Mucosa of descending colon (tissue), 3 donors: ENCODE measurements around the gene RIMKLB. TPM values are rescaled to one million over a fixed set of nuclear protein-coding genes. Genes with fewer than 3 reads are reported as not detected.
A peak's percentile ranks its signal among the peaks of the same experiment; 100 is the strongest.

ENCODE experiments used
- ATAC-seq: fragments of 200-7000 bp; cut with Tn5 transposase; one replicate; pipeline ENCODE4 v1.9.1; 2020; ENCODE audit warnings: mild to moderate bottlenecking, moderate library complexity
- DNase-seq, 3 donors: peaks; one replicate each; pipeline ENCODE4 v3.0.0-alpha.2; 2020
- H3K36me3 ChIP-seq: fragments of 200-600 bp; one replicate; pipeline ENCODE4 v1.8.0; 2021; ENCODE audit warnings: low read depth, mild to moderate bottlenecking
- H3K4me1 ChIP-seq: fragments of 200-600 bp; one replicate; pipeline ENCODE4 v1.8.0; 2021; ENCODE audit warnings: low read depth, mild to moderate bottlenecking
- H3K4me3 ChIP-seq: fragments of 200-600 bp; one replicate; pipeline ENCODE4 v1.8.0; 2021; ENCODE audit warnings: mild to moderate bottlenecking
- H3K9me3 ChIP-seq: fragments of 200-600 bp; one replicate; pipeline ENCODE4 v1.8.0; 2021; ENCODE audit warnings: mild to moderate bottlenecking
- intact Hi-C, 2 donors: fragments of 100-400 bp; cut with DNase I in 1 of 2; cut with micrococcal nuclease in 1 of 2; formaldehyde crosslinking; loops; one replicate each; pipeline versions ENCODE4 v1.11.0 to v1.11.1; 2022; cut with DNase I, micrococcal nuclease
- long read RNA-seq, 2 donors: library from polyadenylated mRNA; unstranded; transcript quantifications; one replicate each; pipeline ENCODE4 v2.0.0, GENCODE V29; 2019 to 2021
- total RNA-seq, 3 donors: library from RNA; stranded (reverse); fragmentation: NEBNext Ultra II Directional in 2 of 3; extraction: Animal tissue kit (Norgen Biotek cat#: 25700) in 2 of 3; gene quantifications; one replicate each; pipeline versions ENCODE4 v1.2.1 to v1.2.4, GENCODE V29; 2021 to 2023
- TF ChIP-seq, protein P1 (sequence below): fragments of 200-600 bp; IDR thresholded peaks from one replicate; pipeline ENCODE4 v1.8.0; 2022; ENCODE audit warnings: antibody characterized with exemption, mild to moderate bottlenecking
- donor health status: DM: no; HTN: no; CAD: no; lungs with moderate emphysema.
- donor health status: DM: no; HTN: no; CAD: no.
- donor health status: DM: no; HTN: yes; CAD: no.

The RIMKLB gene, protein sequence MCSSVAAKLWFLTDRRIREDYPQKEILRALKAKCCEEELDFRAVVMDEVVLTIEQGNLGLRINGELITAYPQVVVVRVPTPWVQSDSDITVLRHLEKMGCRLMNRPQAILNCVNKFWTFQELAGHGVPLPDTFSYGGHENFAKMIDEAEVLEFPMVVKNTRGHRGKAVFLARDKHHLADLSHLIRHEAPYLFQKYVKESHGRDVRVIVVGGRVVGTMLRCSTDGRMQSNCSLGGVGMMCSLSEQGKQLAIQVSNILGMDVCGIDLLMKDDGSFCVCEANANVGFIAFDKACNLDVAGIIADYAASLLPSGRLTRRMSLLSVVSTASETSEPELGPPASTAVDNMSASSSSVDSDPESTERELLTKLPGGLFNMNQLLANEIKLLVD
- total RNA-seq: 10 to 100 TPM in 1 of 3 donors, 1 to 10 TPM in 2; 3.7 to 30.9 (median 7.6) TPM
- long read RNA-seq, donor 1, transcript RIMKLB-205 (6 exons, 2,236 nt): major isoform, 11 of 29 reads
- long read RNA-seq, donor 1, partial matches to known transcripts: 1 of 29 reads
- long read RNA-seq, donor 1, other reads (novel, unspliced or antisense): 16 of 29 reads
- long read RNA-seq, donor 2, partial matches to known transcripts: 1 of 2 reads
- long read RNA-seq, donor 2, other reads (novel, unspliced or antisense): 0 of 2 reads

DNA sequence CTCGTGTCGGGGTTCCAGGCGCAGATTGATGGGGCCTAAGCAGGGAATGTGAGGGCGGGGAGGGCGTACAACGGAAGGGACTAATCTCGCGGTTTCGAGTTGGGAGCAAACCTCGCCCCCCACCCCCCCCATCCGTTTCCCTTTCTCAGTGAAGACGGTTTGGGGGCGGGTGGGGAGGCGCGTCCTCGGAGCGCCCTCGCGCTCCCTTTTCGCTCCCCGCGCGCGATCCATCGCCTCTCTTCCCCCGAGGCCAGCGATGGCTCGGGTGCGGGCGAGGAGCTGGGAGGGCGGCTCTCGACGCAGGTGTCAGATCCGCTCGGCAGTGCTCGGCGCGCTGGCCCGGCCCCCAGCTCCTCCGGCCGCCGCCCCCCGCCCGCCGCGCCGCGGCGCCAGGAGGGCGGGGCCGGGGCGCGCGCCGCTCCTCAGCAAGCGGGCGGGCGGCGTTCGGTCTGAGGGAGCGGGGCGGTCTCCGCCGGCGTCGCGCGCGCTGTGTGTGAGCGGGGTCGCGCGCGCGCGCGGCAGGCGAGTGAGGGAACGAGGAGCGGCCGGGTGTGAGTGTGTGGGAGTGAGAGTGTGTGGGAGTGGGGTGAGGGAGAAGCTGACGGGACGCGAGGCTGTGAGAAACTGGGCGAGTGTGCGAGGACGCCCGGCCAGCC is at the start of gene RIMKLB:
Gene RIMKLB (plus strand): TSS at position 516 of the 656 bp plus-strand sequence. CDS start 15,876 bp downstream, outside the sequence.
- no peaks in the 10 kb centered on the region for H3K9me3 ChIP-seq
- intact Hi-C loops: no loop called here
- peak; percentile 92 for ATAC-seq
- TF ChIP-seq, protein P1, sequence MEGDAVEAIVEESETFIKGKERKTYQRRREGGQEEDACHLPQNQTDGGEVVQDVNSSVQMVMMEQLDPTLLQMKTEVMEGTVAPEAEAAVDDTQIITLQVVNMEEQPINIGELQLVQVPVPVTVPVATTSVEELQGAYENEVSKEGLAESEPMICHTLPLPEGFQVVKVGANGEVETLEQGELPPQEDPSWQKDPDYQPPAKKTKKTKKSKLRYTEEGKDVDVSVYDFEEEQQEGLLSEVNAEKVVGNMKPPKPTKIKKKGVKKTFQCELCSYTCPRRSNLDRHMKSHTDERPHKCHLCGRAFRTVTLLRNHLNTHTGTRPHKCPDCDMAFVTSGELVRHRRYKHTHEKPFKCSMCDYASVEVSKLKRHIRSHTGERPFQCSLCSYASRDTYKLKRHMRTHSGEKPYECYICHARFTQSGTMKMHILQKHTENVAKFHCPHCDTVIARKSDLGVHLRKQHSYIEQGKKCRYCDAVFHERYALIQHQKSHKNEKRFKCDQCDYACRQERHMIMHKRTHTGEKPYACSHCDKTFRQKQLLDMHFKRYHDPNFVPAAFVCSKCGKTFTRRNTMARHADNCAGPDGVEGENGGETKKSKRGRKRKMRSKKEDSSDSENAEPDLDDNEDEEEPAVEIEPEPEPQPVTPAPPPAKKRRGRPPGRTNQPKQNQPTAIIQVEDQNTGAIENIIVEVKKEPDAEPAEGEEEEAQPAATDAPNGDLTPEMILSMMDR: no peak
- peak; percentile 79 to 85 (median 82) for DNase-seq
- H3K36me3 ChIP-seq: no peaks in the 10 kb centered on the region
- peak within 1 kb of the TSS; percentile 70 for H3K4me3 ChIP-seq
- peaks cover 5% of the 10 kb centered on the region for H3K4me1 ChIP-seq

DNA sequence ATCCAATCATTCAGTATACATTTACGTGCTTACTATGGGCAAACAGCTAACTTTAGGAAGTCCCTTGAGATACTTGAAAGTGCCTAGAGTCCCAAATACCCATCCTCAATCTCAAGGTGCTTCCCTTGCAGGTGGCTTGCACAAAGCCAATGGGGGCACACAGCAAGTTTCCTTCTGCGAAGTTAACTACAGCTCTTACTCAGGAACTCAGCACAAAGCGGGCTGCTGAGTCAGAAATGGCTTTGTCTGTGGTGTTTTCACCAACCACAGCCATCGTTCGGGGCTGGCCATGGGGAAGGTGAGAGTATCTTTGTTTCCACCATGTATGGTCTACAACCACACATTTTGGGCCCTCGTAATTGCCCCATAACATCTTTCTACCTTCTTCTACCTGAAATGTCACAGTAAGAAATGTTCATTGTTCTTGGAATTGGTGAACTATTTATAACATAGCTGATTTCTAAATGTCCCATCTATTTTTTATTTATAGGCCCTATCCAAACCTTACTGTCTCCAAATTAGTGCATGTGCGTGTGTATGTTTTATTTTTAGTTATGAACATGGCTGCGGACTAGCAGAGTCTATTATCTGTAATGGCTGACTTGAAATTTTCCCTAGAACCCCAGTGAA is 49.1 kb upstream of the RIMKLB start:
- DNase-seq (no peak), ATAC-seq (peak; percentile 29)
- H3K4me1 ChIP-seq: no peaks in the 10 kb centered on the region
- no peak overlapping the region for H3K4me3 ChIP-seq
- no peaks in the 10 kb centered on the region for H3K9me3 ChIP-seq
- TF ChIP-seq, protein P1: no peak
- H3K36me3 ChIP-seq: no peaks in the 10 kb centered on the region
- intact Hi-C loops: no loop called here

DNA sequence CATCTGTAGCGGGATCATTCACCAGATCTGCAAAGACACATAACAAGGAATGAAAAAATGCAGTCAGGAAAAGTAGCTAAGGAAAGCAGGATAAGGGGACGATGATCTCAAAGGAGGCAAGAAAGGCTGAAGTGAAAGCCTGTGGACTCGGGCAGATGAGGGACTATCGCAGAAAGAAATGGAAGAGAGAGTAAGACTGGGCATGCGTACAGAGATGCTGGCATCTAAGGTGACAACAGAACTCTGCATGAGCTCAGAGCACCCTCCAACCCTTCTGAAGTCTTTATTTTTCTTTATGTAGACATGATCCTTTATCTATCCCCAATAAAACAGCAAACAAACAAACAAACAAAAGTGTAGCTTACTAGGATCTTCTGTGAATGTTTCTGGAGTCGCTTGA is 42.4 kb upstream of the RIMKLB start:
- no peak for ATAC-seq
- intact Hi-C loops: no loop called here
- H3K9me3 ChIP-seq: no peaks in the 10 kb centered on the region
- TF ChIP-seq, protein P1: no peak
- no peak overlapping the region for H3K4me3 ChIP-seq
- no peaks in the 10 kb centered on the region for H3K4me1 ChIP-seq
- no peaks in the 10 kb centered on the region for H3K36me3 ChIP-seq
- no peak for DNase-seq

DNA sequence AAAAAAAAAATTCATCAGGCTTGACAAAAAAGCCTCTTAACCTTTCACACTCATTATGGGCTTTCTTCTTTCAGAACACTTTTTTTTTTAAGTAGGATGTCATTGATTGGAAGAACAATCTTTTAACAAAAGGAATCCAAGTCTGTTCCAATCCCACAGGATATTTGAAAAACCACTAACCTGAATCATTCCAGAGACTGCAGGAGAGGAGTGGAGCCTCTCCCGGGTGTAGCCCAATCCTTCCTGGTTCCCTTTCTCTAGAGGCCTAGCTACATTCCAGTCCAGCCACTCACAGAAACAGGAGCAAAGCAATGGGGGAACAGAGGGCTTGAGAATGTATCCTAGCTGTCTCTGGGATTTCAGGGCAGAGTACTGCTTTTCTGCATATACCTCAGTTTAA is 39.4 kb upstream of the RIMKLB start:
- no peak for ATAC-seq
- Histone ChIP-seq H3K36me3 (no peaks in the 10 kb centered on the region), H3K4me1 (no peaks in the 10 kb centered on the region), H3K9me3 (no peaks in the 10 kb centered on the region), H3K4me3 (no peak overlapping the region)
- intact Hi-C loops: no loop called here
- no peak for DNase-seq
- TF ChIP-seq, protein P1: no peak

DNA sequence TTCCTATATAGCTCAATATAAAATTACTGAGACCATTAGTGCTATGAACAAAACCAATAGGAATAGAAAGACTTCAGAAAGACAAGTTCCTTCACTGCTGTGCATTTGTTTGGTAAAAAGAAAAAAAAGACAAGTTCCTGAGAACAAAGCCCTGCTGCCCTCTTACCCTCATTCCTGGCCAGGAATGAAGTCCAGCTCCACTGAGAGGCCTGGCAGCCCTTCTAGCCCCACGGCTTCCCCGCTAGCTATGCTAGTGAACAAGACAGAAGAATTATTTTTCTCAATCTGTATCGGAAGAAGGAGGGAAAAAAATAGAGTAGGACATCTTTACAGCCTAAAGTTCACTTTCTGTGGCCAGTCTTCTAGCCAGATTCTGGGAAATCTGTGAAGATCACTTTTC is 36.8 kb upstream of the RIMKLB start:
- H3K36me3 ChIP-seq: no peaks in the 10 kb centered on the region
- no peaks in the 10 kb centered on the region for H3K9me3 ChIP-seq
- intact Hi-C loops: no loop called here
- TF ChIP-seq, protein P1: no peak
- no peak overlapping the region for H3K4me3 ChIP-seq
- no peak for DNase-seq
- no peaks in the 10 kb centered on the region for H3K4me1 ChIP-seq
- no peak for ATAC-seq
